Activated CD4-positive, alpha-beta T cell treated with anti-CD3 and anti-CD28 coated beads for 36 hours (primary cell): ENCODE results near the gene METTL1. TPM values are rescaled to one million over a fixed set of nuclear protein-coding genes. Genes with fewer than 3 reads are reported as not detected.
"Not testable (repeated sequence)": the region's sequence is repeated elsewhere in the genome, so short reads cannot be mapped to it uniquely, and the experiment has no call there.

Experiments
- ATAC-seq: fragments of 200-7000 bp; cut with Tn5 transposase; one replicate; pipeline ENCODE4 v1.10.0; 2021; ENCODE audit warnings: mild to moderate bottlenecking, moderate library complexity
- CTCF ChIA-PET: fragments of 350-600 bp; sonication (Branson Sonifier 250); formaldehyde crosslinking; loops from one replicate; lab custom pipeline; 2021; ENCODE audit warnings: antibody characterized with exemption; lab: Charles Lee
- POLR2A ChIA-PET: fragments of 350-600 bp; sonication (Branson Sonifier 250); formaldehyde crosslinking; loops from one replicate; lab custom pipeline; 2021; ENCODE audit warnings: antibody characterized with exemption, inconsistent platforms; lab: Charles Lee
- DNase-seq: peaks from one replicate; pipeline ENCODE4 v3.0.0-alpha.2; 2020
- H3K27ac Mint-ChIP-seq: one replicate; pipeline ENCODE4 v1.8.0; 2021; ENCODE audit warnings: mixed read lengths
- H3K27me3 Mint-ChIP-seq: one replicate; pipeline ENCODE4 v1.8.0; 2021; ENCODE audit warnings: mixed read lengths
- H3K36me3 Mint-ChIP-seq: one replicate; pipeline ENCODE4 v1.8.0; 2021; ENCODE audit warnings: low read depth, mixed read lengths
- H3K4me1 Mint-ChIP-seq: one replicate; pipeline ENCODE4 v1.8.0; 2021; ENCODE audit warnings: mixed read lengths
- H3K4me3 Mint-ChIP-seq: one replicate; pipeline ENCODE4 v1.8.0; 2021; ENCODE audit warnings: mild to moderate bottlenecking, moderate library complexity, mixed read lengths
- H3K9me3 Mint-ChIP-seq: one replicate; pipeline ENCODE4 v1.8.0; 2021; ENCODE audit warnings: low read depth, mixed read lengths
- intact Hi-C, 2 experiments: fragments of 100-400 bp; cut with DNase I in 1 of 2; cut with micrococcal nuclease in 1 of 2; formaldehyde crosslinking; loops; one replicate each; pipeline versions ENCODE4 v1.14.2 to v1.15.1; 2022 to 2024; cut with DNase I, micrococcal nuclease
- microRNA-seq: library from miRNA; unstranded; fragments of <30 nt; microRNA quantifications from one replicate; pipeline ENCODE4 v1.2.0, GENCODE V29; 2021; ENCODE audit warnings: borderline replicate concordance
- total RNA-seq, 2 experiments: library from RNA; stranded (reverse); gene quantifications; one replicate each; pipeline ENCODE4 v1.2.3, GENCODE V29; 2021

The METTL1 gene
- total RNA-seq, 2 experiments from 2014 or later, result 31.9 to 33.5 TPM

GRCh38 chr12:57723630-57723962 lies 48.3 kb downstream of the METTL1 start:
- Mint-ChIP-seq H3K4me3 (no peak overlapping the region), H3K27ac (no peak overlapping the region), H3K4me1 (no peaks in the 10 kb centered on the region), H3K27me3 (no peaks in the 10 kb centered on the region), H3K36me3 (peaks cover 36% of the 10 kb centered on the region), H3K9me3 (no peaks in the 10 kb centered on the region)
- ChIA-PET CTCF (interaction anchor here (1.2 kb wide), 1 partner anchor 8 kb away, joined by 4 read pairs; no protein-coding TSS in a partner anchor), POLR2A (no interaction called here)
- intact Hi-C loops, result no loop called here
- ATAC-seq, result no peak
- no peak for DNase-seq

DNA sequence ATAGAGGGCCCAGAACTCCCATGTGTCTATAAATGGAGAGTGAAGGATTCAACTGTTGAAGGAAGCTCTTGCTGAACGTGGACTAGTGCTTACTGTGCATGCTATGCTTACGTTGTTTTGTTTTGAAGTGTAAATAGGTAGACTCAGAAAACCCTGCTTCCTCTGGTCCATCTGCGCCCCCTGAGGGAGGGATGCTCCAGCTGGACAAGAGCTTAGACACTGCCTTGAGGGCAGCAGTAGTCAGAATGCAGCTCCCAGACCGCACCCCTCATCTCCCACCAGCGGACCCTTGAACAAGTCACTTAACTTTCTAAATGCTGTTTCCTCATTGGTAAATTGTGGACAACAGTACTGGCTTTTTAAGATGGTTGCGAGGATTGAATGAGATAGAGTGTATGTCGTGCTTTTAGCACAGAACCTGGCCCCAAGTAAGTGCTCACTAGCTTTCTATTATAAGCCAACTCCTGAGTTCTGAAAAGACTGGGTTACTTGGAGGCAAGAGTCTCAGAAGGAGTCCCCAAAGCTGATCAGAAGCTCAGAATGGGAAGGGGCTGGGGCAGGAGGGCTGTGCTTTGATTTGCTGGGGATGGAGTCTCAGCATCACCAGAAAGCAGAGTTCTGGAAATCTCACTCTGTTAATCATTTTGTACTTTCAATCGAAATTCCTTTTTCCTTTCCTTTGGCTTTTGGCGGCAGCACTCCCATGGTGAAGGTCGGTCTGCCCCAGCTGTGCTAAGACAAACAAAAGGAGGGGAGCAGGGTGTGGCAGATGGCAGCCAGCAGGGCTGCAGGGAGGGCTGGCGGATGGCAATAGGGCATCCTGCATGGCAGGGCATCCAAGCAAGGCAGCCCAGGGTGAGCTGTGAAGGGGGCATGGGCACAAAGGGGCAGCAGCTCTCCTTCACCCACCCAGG lies 48.9 kb downstream of the METTL1 start:
- ATAC-seq, result no peak
- no peak for DNase-seq
- Mint-ChIP-seq H3K4me1 (no peaks in the 10 kb centered on the region), H3K36me3 (peaks cover 42% of the 10 kb centered on the region), H3K9me3 (no peaks in the 10 kb centered on the region), H3K27me3 (no peaks in the 10 kb centered on the region), H3K4me3 (no peak overlapping the region), H3K27ac (no peak overlapping the region)
- ChIA-PET POLR2A (no interaction called here), CTCF (interaction anchor here (1.2 kb wide), 1 partner anchor 9 kb away, joined by 4 read pairs; no protein-coding TSS in a partner anchor)
- intact Hi-C loops, result no loop called here

DNA sequence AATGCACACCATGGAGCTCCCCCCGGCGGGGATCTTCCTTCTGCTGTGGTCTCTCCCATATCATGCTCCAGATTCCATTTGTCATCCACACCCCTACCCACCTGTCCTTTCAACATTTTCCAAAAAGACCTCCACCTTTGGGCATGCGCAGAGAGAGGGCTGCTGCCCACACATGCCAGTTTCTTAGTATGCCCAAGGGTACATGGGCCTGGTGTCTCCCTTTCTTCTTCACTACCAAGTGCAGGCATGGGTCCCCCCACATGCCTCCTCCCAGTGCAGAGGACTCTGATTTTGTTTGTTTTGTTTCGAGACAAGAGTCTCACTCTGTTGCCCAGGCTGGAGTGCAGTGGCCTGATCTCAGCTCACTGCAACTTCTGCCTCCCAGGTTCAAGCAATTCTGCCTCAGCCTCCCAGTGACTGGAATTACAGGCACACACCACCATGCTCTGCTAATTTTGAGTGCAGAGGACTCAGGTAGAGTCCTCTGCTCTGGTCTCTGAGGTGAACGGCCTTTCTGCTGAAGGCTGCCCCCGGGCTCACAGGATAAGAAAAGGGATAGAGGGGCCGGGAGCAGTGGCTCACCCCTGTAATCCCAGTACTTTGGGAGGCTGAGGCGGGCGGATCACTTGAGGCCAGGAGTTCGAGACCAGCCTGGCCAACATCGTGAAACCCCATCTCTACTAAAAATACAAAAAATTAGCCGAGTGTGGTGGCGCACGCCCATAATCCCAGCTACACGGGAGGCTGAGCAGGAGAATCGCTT lies 49.9 kb downstream of the METTL1 start:
- ATAC-seq, H3K27me3 Mint-ChIP-seq, H3K4me3 Mint-ChIP-seq, H3K4me1 Mint-ChIP-seq, CTCF ChIA-PET, H3K9me3 Mint-ChIP-seq, POLR2A ChIA-PET, DNase-seq: not testable (repeated sequence)
- peak overlapping the region; percentile 72 for H3K27ac Mint-ChIP-seq
- H3K36me3 Mint-ChIP-seq, result peaks cover 38% of the 10 kb centered on the region
- intact Hi-C loops, result loop anchor here in 1 of 2 experiments (2.0 kb wide), 1 partner anchor 21 kb away; no protein-coding TSS in a partner anchor

GRCh38 chr12:57720606-57721595 lies 51.0 kb downstream of the METTL1 start:
- intact Hi-C loops, result loop anchor here in 1 of 2 experiments (2.0 kb wide), 1 partner anchor 22 kb away; no protein-coding TSS in a partner anchor
- Mint-ChIP-seq H3K27me3 (no peaks in the 10 kb centered on the region), H3K4me3 (no peak overlapping the region), H3K36me3 (peaks cover 34% of the 10 kb centered on the region), H3K9me3 (no peaks in the 10 kb centered on the region), H3K4me1 (no peaks in the 10 kb centered on the region), H3K27ac (no peak overlapping the region)
- DNase-seq (no peak), ATAC-seq (no peak)
- ChIA-PET CTCF (no interaction called here), POLR2A (interaction anchor here (1.0 kb wide), 1 partner anchor 27 kb away, joined by 4 read pairs; no protein-coding TSS in a partner anchor)

- H3K4me1 Mint-ChIP-seq, result no peaks in the 10 kb centered on the region
- no peaks in the 10 kb centered on the region for H3K27me3 Mint-ChIP-seq
- H3K36me3 Mint-ChIP-seq, result peaks cover 34% of the 10 kb centered on the region
- ChIA-PET CTCF (no interaction called here), POLR2A (interaction anchor here (0.6 to 1.0 kb wide), 3 partner anchors 10 to 303 kb away, joined by 3 to 4 read pairs (median 4); no protein-coding TSS in a partner anchor)
- ATAC-seq, result no peak
- DNase-seq, result no peak
- no peak overlapping the region for H3K27ac Mint-ChIP-seq
- H3K4me3 Mint-ChIP-seq, result no peak overlapping the region
- no peaks in the 10 kb centered on the region for H3K9me3 Mint-ChIP-seq
- intact Hi-C loops, result loop anchor here in 1 of 2 experiments (2.0 kb wide), 1 partner anchor 23 kb away; no protein-coding TSS in a partner anchor
Measured at GRCh38 chr12:57719777-57720605, 51.9 kb downstream of the METTL1 start.

GRCh38 chr12:57718641-57719528 lies 53.0 kb downstream of the METTL1 start:
- H3K4me1 Mint-ChIP-seq, result no peaks in the 10 kb centered on the region
- CTCF ChIA-PET, result no interaction called here
- no peaks in the 10 kb centered on the region for H3K27me3 Mint-ChIP-seq
- intact Hi-C loops, result no loop called here
- no peak overlapping the region for H3K4me3 Mint-ChIP-seq
- POLR2A ChIA-PET, result interaction anchor here (0.6 kb wide), 1 partner anchor 302 kb away, joined by 4 read pairs; no protein-coding TSS in a partner anchor
- peaks cover 34% of the 10 kb centered on the region for H3K36me3 Mint-ChIP-seq
- no peak overlapping the region for H3K27ac Mint-ChIP-seq
- no peak for ATAC-seq
- H3K9me3 Mint-ChIP-seq, result no peaks in the 10 kb centered on the region
- DNase-seq, result no peak

Small RNAs within 50 kb of the gene (microRNA-seq; reads per million reads assigned to microRNA genes)
- gene MIR6759, result not detected

Other genes with a start within 250 kb of the METTL1 start
- 10 to 100 TPM; 31.3 to 43.6 TPM for gene MBD6, start 249.3 kb downstream of the METTL1 start, total RNA-seq
- gene DCTN2, start 224.9 kb downstream of the METTL1 start, total RNA-seq, result 10 to 100 TPM; 69.7 to 81.2 TPM
- gene KIF5A, start 222.1 kb downstream of the METTL1 start, total RNA-seq, result 1 to 10 TPM; 1.3 to 1.4 TPM
- 10 to 100 TPM; 12.1 to 14.9 TPM for gene PIP4K2C, start 180.9 kb downstream of the METTL1 start, total RNA-seq
- 10 to 100 TPM; 16.7 to 17.0 TPM for gene DTX3, start 167.3 kb downstream of the METTL1 start, total RNA-seq
- gene ARHGEF25, start 160.7 kb downstream of the METTL1 start, total RNA-seq, result 1 to 10 TPM; 2.2 to 2.6 TPM
- gene B4GALNT1, start 138.9 kb downstream of the METTL1 start, total RNA-seq, result 1 to 10 TPM; 1.4 to 1.5 TPM
- 10 to 100 TPM; 61.7 to 63.2 TPM for gene OS9, start 78.0 kb downstream of the METTL1 start, total RNA-seq
- 10 to 100 TPM; 28.0 to 46.9 TPM for gene AGAP2, start 33.4 kb downstream of the METTL1 start, total RNA-seq
- gene TSPAN31, start 27.1 kb downstream of the METTL1 start, total RNA-seq, result 10 to 100 TPM; 13.6 to 15.9 TPM
- gene CDK4, start 19.8 kb downstream of the METTL1 start, total RNA-seq, result 100 to 1,000 TPM; 132 to 208 TPM
- 10 to 100 TPM; 20.9 to 22.5 TPM for gene MARCHF9, start 17.0 kb downstream of the METTL1 start, total RNA-seq
- gene CYP27B1, start 5.0 kb downstream of the METTL1 start, total RNA-seq, result 1 to 10 TPM; 6.6 to 6.8 TPM
- 1 to 10 TPM; 2.5 to 3.9 TPM for gene EEF1AKMT3, start 509 bp upstream of the METTL1 start, total RNA-seq
- 10 to 100 TPM; 30.7 to 56.9 TPM for gene TSFM, start 10.7 kb upstream of the METTL1 start, total RNA-seq
- gene AVIL, start 46.6 kb upstream of the METTL1 start, total RNA-seq, result under 1 TPM; 0.53 to 0.75 TPM
- 10 to 100 TPM; 80.9 to 85.4 TPM for gene CTDSP2, start 74.6 kb upstream of the METTL1 start, total RNA-seq
- gene ATP23, start 169.5 kb upstream of the METTL1 start, total RNA-seq, result 10 to 100 TPM; 17.8 to 17.9 TPM